H1 (cell line): ENCODE measurements around the gene LRRC61.
"Not testable (repeated sequence)": the region's sequence is repeated elsewhere in the genome, so short reads cannot be mapped to it uniquely, and the experiment has no call there.

ENCODE experiments used
- BACH1 ChIP-seq: IDR thresholded peaks from 2 replicates; pipeline ENCODE4 v1.6.1; 2012; ENCODE audit warnings: low read length, improper control_type of control experiment
- EP300 ChIP-seq, 2 experiments: IDR thresholded peaks; 1 replicate in 1 of 2; 2 replicates in 1 of 2; pipeline ENCODE4 v1.6.1; 2011 to 2012; ENCODE audit warnings: low read depth in 2 of 2, low read length in 2 of 2, mild to moderate bottlenecking in 2 of 2, borderline replicate concordance in 1 of 2, inconsistent platforms in 1 of 2, moderate library complexity in 1 of 2
- POLR2A ChIP-seq, 2 experiments: IDR thresholded peaks; 1 replicate in 1 of 2; 2 replicates in 1 of 2; pipeline ENCODE4 v1.6.1; 2011; ENCODE audit warnings: low read depth in 2 of 2, low read length in 2 of 2, mild to moderate bottlenecking in 2 of 2; ENCODE audit errors: control extremely low read depth in 1 of 2
- POLR2AphosphoS5 ChIP-seq: IDR thresholded peaks from 2 replicates; pipeline ENCODE4 v1.6.1; 2011; ENCODE audit warnings: low read depth, low read length
- RAD21 ChIP-seq, 2 experiments: IDR thresholded peaks in 1 of 2; conservative IDR thresholded peaks in 1 of 2; 2 replicates each; pipeline ENCODE4 v1.6.1; 2011; ENCODE audit warnings: low read depth in 2 of 2, low read length in 2 of 2, improper control_type of control experiment in 1 of 2, inconsistent platforms in 1 of 2, mild to moderate bottlenecking in 1 of 2, moderate library complexity in 1 of 2
- TAF1 ChIP-seq: IDR thresholded peaks from 2 replicates; pipeline ENCODE4 v1.6.1; 2011; ENCODE audit warnings: mild to moderate bottlenecking, low read depth, low read length
- TF ChIP-seq, protein P1 (sequence below), 3 experiments: IDR thresholded peaks; 1 replicate in 2 of 3; 2 replicates in 1 of 3; pipeline versions ENCODE4 v1.5.1 to v1.6.1; 2011; ENCODE audit warnings: low read length in 3 of 3, mild to moderate bottlenecking in 3 of 3, inconsistent platforms in 2 of 3, low read depth in 1 of 3, moderate library complexity in 1 of 3; ENCODE audit not compliant: insufficient read depth in 1 of 3; ENCODE audit errors: control extremely low read depth in 1 of 3
- TF ChIP-seq, protein P2 (sequence below): IDR thresholded peaks from 2 replicates; pipeline ENCODE4 v1.6.1; 2011; ENCODE audit warnings: low read length, improper control_type of control experiment

DNA sequence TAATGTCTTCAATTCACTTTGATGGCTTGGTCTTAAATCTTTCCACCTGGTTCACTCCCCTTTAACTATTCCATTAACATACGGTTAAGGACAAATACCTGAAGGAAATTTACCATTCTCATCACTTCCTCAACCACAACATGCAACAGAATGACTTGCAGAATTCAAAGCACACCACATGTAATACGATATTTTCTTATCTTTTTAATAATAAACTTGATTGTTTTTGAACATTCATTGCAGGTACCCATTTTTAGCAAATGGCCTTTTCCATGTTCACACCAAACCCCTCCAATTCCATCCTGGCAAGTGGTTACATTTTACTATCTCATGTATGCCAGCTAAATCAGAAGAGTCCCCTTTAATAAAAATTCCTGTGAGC lies 17.3 kb upstream of the LRRC61 start:
- TF ChIP-seq, protein P1, sequence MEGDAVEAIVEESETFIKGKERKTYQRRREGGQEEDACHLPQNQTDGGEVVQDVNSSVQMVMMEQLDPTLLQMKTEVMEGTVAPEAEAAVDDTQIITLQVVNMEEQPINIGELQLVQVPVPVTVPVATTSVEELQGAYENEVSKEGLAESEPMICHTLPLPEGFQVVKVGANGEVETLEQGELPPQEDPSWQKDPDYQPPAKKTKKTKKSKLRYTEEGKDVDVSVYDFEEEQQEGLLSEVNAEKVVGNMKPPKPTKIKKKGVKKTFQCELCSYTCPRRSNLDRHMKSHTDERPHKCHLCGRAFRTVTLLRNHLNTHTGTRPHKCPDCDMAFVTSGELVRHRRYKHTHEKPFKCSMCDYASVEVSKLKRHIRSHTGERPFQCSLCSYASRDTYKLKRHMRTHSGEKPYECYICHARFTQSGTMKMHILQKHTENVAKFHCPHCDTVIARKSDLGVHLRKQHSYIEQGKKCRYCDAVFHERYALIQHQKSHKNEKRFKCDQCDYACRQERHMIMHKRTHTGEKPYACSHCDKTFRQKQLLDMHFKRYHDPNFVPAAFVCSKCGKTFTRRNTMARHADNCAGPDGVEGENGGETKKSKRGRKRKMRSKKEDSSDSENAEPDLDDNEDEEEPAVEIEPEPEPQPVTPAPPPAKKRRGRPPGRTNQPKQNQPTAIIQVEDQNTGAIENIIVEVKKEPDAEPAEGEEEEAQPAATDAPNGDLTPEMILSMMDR (IDR thresholded peaks at IDR 0.05; ENCODE audit: control extremely low read depth in 1 of 3, insufficient read depth in 1 of 3, low read depth in 1 of 3, low read length in 3 of 3), result not testable (repeated sequence)
- TF ChIP-seq RAD21 (IDR thresholded peaks at IDR 0.05 in 1 of 2, conservative IDR thresholded peaks at IDR 0.05 in 1 of 2; ENCODE audit: low read depth in 2 of 2, low read length in 2 of 2); POLR2AphosphoS5; TAF1; EP300 (IDR thresholded peaks at IDR 0.05; ENCODE audit: borderline replicate concordance in 1 of 2, low read depth in 2 of 2, low read length in 2 of 2); BACH1; POLR2A (IDR thresholded peaks at IDR 0.05; ENCODE audit: control extremely low read depth in 1 of 2, low read depth in 2 of 2, low read length in 2 of 2): not testable (repeated sequence)
- TF ChIP-seq, protein P2, sequence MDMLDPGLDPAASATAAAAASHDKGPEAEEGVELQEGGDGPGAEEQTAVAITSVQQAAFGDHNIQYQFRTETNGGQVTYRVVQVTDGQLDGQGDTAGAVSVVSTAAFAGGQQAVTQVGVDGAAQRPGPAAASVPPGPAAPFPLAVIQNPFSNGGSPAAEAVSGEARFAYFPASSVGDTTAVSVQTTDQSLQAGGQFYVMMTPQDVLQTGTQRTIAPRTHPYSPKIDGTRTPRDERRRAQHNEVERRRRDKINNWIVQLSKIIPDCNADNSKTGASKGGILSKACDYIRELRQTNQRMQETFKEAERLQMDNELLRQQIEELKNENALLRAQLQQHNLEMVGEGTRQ, result not testable (repeated sequence)
